ENCODE data around the gene AFM.

GRCh38 chr4:73440653-73441052, 40.9 kb upstream of the AFM start:
- TF ChIP-seq, protein P1, sequence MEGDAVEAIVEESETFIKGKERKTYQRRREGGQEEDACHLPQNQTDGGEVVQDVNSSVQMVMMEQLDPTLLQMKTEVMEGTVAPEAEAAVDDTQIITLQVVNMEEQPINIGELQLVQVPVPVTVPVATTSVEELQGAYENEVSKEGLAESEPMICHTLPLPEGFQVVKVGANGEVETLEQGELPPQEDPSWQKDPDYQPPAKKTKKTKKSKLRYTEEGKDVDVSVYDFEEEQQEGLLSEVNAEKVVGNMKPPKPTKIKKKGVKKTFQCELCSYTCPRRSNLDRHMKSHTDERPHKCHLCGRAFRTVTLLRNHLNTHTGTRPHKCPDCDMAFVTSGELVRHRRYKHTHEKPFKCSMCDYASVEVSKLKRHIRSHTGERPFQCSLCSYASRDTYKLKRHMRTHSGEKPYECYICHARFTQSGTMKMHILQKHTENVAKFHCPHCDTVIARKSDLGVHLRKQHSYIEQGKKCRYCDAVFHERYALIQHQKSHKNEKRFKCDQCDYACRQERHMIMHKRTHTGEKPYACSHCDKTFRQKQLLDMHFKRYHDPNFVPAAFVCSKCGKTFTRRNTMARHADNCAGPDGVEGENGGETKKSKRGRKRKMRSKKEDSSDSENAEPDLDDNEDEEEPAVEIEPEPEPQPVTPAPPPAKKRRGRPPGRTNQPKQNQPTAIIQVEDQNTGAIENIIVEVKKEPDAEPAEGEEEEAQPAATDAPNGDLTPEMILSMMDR (conservative IDR thresholded peaks at IDR 0.05; ENCODE audit: low read length): no peak
- no peak for TF ChIP-seq EZH2phosphoT487 (IDR thresholded peaks at IDR 0.05; ENCODE audit: borderline replicate concordance, low read depth, low read length)
